ENCODE data around the gene WNT5B. TPM values are rescaled to one million over a fixed set of nuclear protein-coding genes. Genes with fewer than 3 reads are reported as not detected.
A peak's percentile ranks its signal among the peaks of the same experiment; 100 is the strongest.

Gene WNT5B
- total and polyA plus RNA-seq, 2 donors (not counting 1 experiment from before 2014, with no cell fraction given): 0.33 to 0.57 TPM

GRCh38 chr12:1661553-1662335 is 32.7 kb downstream of the WNT5B start:
- H3K27me3 Mint-ChIP-seq: no peaks in the 10 kb centered on the region
- peaks cover 0 to 6% (median 0%) of the 10 kb centered on the region in 3 donors for H3K9me3 ChIP-seq (ENCODE audit: control extremely low read depth in 1 of 3, control insufficient read depth in 2 of 3, insufficient read depth in 1 of 3, low read length in 2 of 3)
- peaks cover 0 to 1% of the 10 kb centered on the region in 2 donors for H3K4me1 ChIP-seq (ENCODE audit: control insufficient read depth in 2 of 2, insufficient read depth in 2 of 2, low read length in 2 of 2)
- H3K79me2 ChIP-seq (ENCODE audit: control insufficient read depth, insufficient read depth, low read length): no peaks in the 10 kb centered on the region
- TF ChIP-seq EZH2 (IDR thresholded peaks at IDR 0.05; ENCODE audit: borderline replicate concordance, insufficient read depth, low read depth, low read length, poor library complexity, severe bottlenecking) (no peak), CTCF (IDR thresholded peaks at IDR 0.05) (no peak)
- peak overlapping the region; percentile 83 for H2AFZ ChIP-seq (ENCODE audit: insufficient read depth, low read depth, low read length, poor library complexity, severe bottlenecking)
- intact Hi-C loops (cut with micrococcal nuclease): loop anchor here (2.0 kb wide), 1 partner anchor 29 kb away; the partner anchor contains the start of gene ADIPOR2
- WGBS (ENCODE audit: insufficient coverage): 4% methylated on average over 48 of the region's 69 CpGs
- H3K4me3 Mint-ChIP-seq: peak overlapping the region; percentile 86
- H3K4me3 ChIP-seq (ENCODE audit: control extremely low read depth in 1 of 5, extremely low read depth in 1 of 5, insufficient read depth in 1 of 5, low read depth in 2 of 5, low read length in 4 of 5): peak overlapping the region in 4 of 5 experiments; percentile 54 to 71 (median 63)
- H3K27me3 ChIP-seq (replicated peaks in 1 of 4; ENCODE audit: control extremely low read depth in 1 of 4, control insufficient read depth in 3 of 4, insufficient read depth in 4 of 4, low read length in 3 of 4): no peaks in the 10 kb centered on the region
- DNase-seq (peak; percentile 84), ATAC-seq (ENCODE audit: low read depth) (peak; percentile 90)
- peak overlapping the region in 1 of 2 donors; percentile 18 for H3K27ac ChIP-seq (ENCODE audit: low read length in 2 of 2)
- H3K4me2 ChIP-seq (replicated peaks; ENCODE audit: low read depth, low read length, poor library complexity, severe bottlenecking): peak overlapping the region; percentile 92
- H3K36me3 ChIP-seq (replicated peaks in 1 of 2; ENCODE audit: control extremely low read depth in 1 of 2, control insufficient read depth in 1 of 2, extremely low read depth in 1 of 2, insufficient read depth in 2 of 2, low read length in 1 of 2): no peaks in the 10 kb centered on the region
- POLR2A ChIA-PET: interaction anchor here (0.6 to 1.1 kb wide), 3 partner anchors 8 to 263 kb away, joined by 3 to 8 read pairs (median 7); partner anchors contain the start of gene ADIPOR2
- H3K4me1 Mint-ChIP-seq: peaks cover 18% of the 10 kb centered on the region
- CTCF ChIA-PET: interaction anchor here (0.7 to 17.6 kb wide), 8 partner anchors 8 to 278 kb away, joined by 3 to 620 read pairs (median 5); no protein-coding TSS in a partner anchor
- H3K9me3 Mint-ChIP-seq (ENCODE audit: insufficient read depth): no peaks in the 10 kb centered on the region
- H3K27ac Mint-ChIP-seq: peak overlapping the region; percentile 88
- H3K9ac ChIP-seq (ENCODE audit: low read length): peak overlapping the region; percentile 63
- no peaks in the 10 kb centered on the region for H4K20me1 ChIP-seq (ENCODE audit: control insufficient read depth, insufficient read depth, low read length, poor library complexity, severe bottlenecking)
